Right ventricle myocardium superior (tissue), 1 donor: Measurements from ENCODE around the gene PLEKHA6. TPM values are rescaled to one million over a fixed set of nuclear protein-coding genes. Genes with fewer than 3 reads are reported as not detected.
"Not testable (repeated sequence)": the region's sequence is repeated elsewhere in the genome, so short reads cannot be mapped to it uniquely, and the experiment has no call there.

Experiments
- ATAC-seq: fragments of 200-7000 bp; cut with Tn5 transposase; one replicate; pipeline ENCODE4 v1.9.1; 2020; ENCODE audit warnings: mild to moderate bottlenecking; ENCODE audit not compliant: poor library complexity
- DNase-seq: peaks from one replicate; pipeline ENCODE4 v3.0.0-alpha.2; 2020
- intact Hi-C: fragments of 100-400 bp; cut with DNase I; formaldehyde crosslinking; loops from one replicate; pipeline ENCODE4 v1.11.2; 2022
- total RNA-seq: library from RNA; stranded (reverse); fragmentation: NEBNext Ultra II Directional; extraction: Animal tissue kit (Norgen Biotek cat#: 25700); gene quantifications from one replicate; pipeline ENCODE4 v1.2.1, GENCODE V29; 2021
- donor health status: DM: no; HTN: yes; CAD: no; lungs with severe emphysema.

PLEKHA6 gene
- total RNA-seq, 1 donor from 2014 or later = 20.0 TPM

- ATAC-seq (no peak), DNase-seq (no peak)
- intact Hi-C loops = no loop called here
Observed at GRCh38 chr1:204342310-204342709, 17.4 kb downstream of the PLEKHA6 start.

DNA sequence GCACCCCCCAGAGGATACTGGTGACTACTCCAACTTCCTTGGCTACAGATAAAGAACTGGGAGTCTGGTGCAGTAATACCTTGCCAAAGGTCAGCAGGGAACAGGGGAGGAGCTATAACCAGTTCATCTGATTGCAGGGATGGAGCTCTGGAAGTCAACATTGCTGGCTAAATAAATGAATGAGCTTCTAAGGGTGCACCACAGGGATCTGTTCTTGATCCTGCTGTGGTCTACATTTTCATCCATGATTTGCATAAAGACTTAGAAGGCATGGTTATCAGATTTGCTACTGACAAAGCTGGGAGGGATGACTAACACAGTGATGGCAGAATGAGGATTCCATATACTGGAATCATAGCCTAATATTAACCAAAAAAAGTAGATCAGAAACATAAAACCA lies 18.3 kb downstream of the PLEKHA6 start:
- intact Hi-C loops = no loop called here
- ATAC-seq = no peak
- no peak for DNase-seq

DNA sequence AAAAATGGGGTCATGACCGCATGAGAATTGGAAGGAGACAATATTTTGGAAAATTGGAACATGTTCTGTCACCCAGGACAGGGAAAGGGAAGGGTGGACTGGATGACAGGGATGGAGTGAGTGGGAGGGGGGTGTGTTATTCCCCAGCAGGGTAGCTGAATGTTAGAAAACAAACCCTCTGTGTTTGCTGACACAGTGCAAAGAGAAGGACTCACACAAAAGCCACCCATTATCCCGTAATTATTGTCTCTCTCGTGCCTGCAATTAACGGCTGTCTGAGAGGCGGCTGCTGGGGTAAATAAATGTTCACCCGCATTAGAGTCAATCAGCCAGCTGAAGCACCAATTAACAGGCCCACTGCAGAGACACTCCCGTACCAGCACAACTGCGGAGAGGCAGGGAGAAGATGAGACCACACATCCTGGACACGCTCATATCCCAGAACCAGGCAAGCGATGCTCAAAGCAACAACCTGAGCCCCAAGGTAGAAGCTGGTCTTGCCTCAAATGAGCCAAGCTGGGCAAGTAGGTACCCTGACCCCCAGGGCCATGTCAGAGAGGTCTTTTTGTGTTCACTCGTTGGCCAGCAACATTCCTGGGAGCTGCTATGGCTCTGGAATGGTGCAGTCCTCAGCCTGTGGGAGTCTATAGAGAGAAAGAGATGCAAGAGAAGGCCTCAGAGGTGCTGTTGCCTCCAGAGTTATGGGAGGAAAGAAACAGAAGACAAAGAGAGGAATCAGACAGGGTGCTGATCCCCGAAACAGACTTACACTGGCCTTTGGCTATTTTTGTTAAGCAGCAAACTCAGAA lies 19.4 kb downstream of the PLEKHA6 start:
- DNase-seq (no peak), ATAC-seq (no peak)
- intact Hi-C loops = no loop called here

- ATAC-seq (no peak), DNase-seq (no peak)
- intact Hi-C loops = no loop called here
Observed at GRCh38 chr1:204339541-204339940, 20.2 kb downstream of the PLEKHA6 start.

DNA sequence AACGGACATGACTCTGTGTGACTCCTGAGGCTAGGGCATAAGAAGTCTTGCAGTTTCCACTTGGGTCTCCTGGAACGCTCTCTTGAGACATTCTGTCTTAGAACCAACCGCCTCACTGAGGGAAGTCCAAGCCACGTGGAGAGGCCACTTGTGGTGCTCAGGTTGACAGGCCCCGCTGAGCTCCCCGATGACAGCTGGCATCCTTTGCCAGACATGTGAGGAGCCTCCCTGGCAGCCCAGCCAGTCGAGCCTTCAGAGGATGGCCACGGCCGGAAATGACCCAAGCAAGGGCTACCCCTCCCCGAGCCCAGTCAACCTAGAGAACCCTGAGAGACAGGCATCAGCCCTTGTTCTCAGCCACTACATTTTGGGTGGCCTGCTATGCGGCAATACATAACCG lies 20.7 kb downstream of the PLEKHA6 start:
- ATAC-seq (no peak), DNase-seq (no peak)
- intact Hi-C loops = no loop called here

DNA sequence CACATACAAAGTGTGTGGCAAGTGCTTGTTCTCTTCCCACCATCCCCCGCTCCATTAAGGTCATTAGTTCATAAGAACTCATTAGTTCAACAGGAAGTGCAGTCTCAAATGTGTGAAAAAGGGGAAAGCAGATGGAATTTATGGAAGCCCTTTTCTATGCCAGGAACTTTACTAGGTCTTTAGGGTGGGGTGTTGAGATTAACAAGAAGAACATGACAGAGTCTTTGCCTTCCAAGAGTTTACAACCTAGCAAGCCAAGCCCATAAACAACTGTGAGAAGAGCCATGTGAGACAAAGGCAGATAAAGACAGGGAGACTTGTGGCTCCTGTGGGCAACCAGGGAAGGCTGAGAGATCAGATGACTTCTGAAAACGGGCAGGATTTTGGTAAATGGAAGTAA lies 21.4 kb downstream of the PLEKHA6 start:
- intact Hi-C loops = no loop called here
- no peak for ATAC-seq
- no peak for DNase-seq

DNA sequence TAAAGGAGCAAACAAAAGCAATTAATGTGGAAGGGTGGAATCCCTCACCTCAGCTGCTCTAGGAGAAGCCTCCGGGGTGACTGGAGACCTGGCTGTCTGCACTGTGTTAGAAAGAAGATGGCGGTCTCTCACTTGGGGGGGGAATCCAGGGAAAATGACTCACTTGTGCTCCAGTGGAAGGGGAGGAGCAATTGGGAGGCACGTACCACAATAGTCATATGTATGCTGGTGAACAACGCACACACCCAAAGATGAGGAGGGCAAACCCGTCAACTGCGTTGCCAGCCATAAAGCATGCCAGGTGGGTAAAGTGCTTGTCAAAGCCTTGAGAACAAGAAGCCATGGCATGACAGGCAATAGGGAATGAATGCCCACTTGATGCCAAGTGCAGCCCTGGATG lies 22.1 kb downstream of the PLEKHA6 start:
- intact Hi-C loops = no loop called here
- no peak for DNase-seq
- peak; percentile 13 for ATAC-seq

DNA sequence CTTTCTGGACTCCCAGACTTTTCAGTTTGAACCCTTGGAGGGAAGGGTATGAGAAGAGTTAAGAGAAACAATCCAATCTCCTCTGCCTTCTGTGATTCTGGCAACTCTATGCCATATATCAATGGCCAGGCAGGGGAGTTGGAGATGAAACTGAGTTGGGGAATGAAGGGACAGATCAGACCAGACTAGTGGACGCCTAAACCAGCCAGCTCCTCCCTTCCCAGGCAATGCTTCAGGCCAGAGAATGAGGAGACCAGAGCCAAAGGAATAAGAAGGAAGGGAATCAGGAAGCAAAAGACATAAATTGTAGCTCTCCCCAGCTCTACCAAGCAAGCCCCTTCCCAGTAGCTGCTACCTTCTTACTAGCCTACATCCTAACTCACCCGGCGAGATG lies 22.7 kb downstream of the PLEKHA6 start:
- ATAC-seq = no peak
- intact Hi-C loops = no loop called here
- DNase-seq = no peak

GRCh38 chr1:204336421-204337035 lies 23.2 kb downstream of the PLEKHA6 start:
- intact Hi-C loops = no loop called here
- ATAC-seq (no peak), DNase-seq (no peak)

GRCh38 chr1:204335533-204335932 lies 24.2 kb downstream of the PLEKHA6 start:
- DNase-seq (no peak), ATAC-seq (no peak)
- intact Hi-C loops = no loop called here

GRCh38 chr1:204335085-204335484 lies 24.6 kb downstream of the PLEKHA6 start:
- DNase-seq = no peak
- intact Hi-C loops = no loop called here
- no peak for ATAC-seq

DNA sequence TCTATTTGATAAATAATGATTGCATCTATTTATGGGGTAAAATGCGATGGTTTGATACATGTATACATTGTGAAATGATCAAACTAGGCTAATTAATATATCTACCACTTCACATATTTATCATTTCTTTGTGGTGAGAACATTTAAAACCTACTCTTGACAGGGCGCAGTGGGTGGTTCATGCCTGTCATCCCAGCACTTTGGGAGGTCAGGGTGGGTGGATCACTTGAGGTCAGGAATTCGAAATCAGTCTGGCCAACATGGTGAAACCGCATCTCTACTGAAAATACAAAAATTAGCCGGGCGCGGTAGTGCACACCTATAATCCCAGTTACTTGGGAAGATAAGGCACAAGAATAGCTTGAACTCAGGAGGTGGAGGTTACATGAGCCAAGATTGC lies 25.3 kb downstream of the PLEKHA6 start:
- DNase-seq = no peak
- intact Hi-C loops = no loop called here
- no peak for ATAC-seq

- ATAC-seq (no peak), DNase-seq (no peak)
- intact Hi-C loops = no loop called here
Observed at GRCh38 chr1:204333427-204333826, 26.3 kb downstream of the PLEKHA6 start.

DNA sequence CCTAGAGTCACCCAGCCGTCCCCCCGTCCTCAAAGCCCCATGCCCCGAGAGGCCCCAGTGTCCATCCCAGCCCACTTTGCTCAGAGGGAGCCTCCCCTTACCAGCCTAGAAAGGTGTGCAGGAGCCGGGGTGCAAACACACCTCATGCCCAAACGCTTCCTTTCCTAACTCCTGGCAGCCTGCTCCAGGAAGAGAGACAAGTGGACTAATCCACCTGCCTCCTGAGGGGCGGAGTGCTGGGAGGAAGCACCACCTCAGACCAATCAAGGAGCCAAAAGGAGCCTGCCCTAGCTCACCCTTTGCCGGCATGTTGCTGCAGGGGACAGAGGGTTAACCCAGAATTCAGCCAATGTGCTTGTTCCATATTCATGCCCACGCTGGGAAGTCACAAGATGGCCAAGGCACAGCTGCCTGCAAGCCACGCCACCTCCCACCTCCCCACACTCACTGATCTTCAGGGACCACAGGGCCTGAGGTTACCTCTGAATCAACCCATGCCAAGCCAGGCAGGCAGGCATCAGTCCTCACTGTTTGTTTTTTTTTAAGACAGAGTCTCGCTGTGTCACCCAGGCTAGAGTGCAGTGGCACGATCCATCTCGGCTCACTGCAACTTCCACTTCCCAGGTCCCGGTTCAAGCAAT lies 27.8 kb downstream of the PLEKHA6 start:
- no peak for ATAC-seq
- intact Hi-C loops = no loop called here

GRCh38 chr1:204331275-204331674 lies 28.5 kb downstream of the PLEKHA6 start:
- DNase-seq (no peak), ATAC-seq (no peak)
- intact Hi-C loops = no loop called here

More for the DNA sequence above, 27.8 kb downstream of the PLEKHA6 start:
- DNase-seq = no peak

DNA sequence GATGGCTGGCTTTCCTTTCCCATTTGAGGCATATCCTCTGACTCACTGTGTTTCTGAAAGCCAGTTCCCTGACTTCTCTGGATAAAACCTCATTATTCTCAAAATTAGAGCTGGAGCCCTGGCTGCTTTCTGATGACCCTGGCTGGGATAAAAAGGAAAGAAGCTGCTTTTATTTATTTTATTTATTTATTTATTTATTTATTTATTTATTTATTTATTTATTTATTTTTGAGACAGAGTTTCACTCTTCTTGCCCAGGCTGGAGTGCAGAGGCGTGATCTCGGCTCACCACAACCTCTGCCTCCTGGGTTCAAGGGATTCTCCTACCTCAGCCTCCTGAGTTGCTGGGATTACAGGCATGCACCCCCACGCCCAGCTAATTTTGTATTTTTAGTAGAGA lies 31.9 kb downstream of the PLEKHA6 start:
- intact Hi-C loops, ATAC-seq, DNase-seq: not testable (repeated sequence)

DNA sequence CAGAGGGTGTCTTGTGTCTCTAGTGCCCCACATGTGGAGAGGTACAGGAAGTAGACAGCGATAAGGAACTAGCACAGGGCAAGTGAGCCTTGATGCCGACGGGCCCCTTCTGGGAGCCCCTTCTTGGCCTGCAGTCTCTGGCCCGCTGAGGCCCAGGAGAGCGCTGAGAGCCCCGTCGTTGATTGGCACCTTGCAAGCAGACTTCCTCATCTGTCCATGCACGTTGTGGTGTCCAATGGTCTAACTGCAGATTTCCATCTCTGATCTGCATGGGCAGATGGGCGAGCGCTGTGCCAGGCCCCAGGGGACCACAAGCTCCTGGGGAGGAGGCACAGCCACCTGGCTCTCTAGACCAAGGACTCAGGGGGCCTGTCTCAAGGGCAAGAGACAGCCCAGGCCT lies 32.4 kb downstream of the PLEKHA6 start:
- ATAC-seq (no peak), DNase-seq (no peak)
- intact Hi-C loops = no loop called here

GRCh38 chr1:204326771-204327300 lies 32.9 kb downstream of the PLEKHA6 start:
- DNase-seq = no peak
- intact Hi-C loops = no loop called here
- no peak for ATAC-seq

- ATAC-seq (no peak), DNase-seq (no peak)
- intact Hi-C loops = no loop called here
Observed at GRCh38 chr1:204325944-204326343, 33.8 kb downstream of the PLEKHA6 start.

DNA sequence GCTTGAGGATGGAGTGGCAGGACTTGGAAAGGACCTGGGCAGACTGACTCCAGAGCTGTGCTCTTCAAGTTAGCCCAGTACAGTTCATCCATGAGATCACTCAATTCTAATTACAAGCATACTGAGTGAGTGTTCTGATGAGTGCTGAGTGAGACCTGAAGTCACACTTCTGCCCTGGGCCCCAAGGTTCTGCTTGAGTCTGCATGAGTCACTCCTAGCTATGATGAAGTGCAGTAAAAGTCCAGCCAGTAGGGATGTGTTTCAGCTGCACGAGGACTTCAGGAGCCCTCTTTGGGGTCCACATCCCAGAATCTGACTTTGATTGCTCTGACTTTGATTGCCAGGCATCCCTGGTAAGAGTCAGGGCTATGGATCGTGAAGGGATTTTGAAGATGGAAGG lies 35.8 kb downstream of the PLEKHA6 start:
- ATAC-seq (peak; percentile 47), DNase-seq (no peak)
- intact Hi-C loops = no loop called here
